H1 (cell line): ENCODE results near the gene HSPA5. TPM values are rescaled to one million over a fixed set of nuclear protein-coding genes. Genes with fewer than 3 reads are reported as not detected.

Source experiments
- CTCF ChIA-PET: fragments of 300-600 bp; sonication (Branson Sonifier 250); formaldehyde crosslinking; loops from one replicate; lab custom pipeline; 2021; ENCODE audit not compliant: partially characterized antibody; lab: Charles Lee
- POLR2A ChIA-PET: fragments of 300-600 bp; sonication (Branson Sonifier 250); formaldehyde crosslinking; loops from one replicate; lab custom pipeline; 2021; ENCODE audit warnings: inconsistent platforms; ENCODE audit not compliant: partially characterized antibody; lab: Charles Lee
- DNase-seq, 2 experiments: peaks; one replicate each; pipeline versions ENCODE4 v3.0.0 to v3.0.0-alpha.2; 2010 to 2022; ENCODE audit warnings: low spot score in 2 of 2, low read depth in 1 of 2, mixed read lengths in 1 of 2
- FAIRE-seq: peaks from 2 replicates; lab custom pipeline; 2011; peaks lifted over from hg19 to GRCh38; lab: Jason Lieb, UNC
- H2AFZ ChIP-seq: 2 replicates; pipeline ENCODE4 v1.8.1; 2012; ENCODE audit warnings: low read length, inconsistent platforms
- H2AK5ac ChIP-seq: 2 replicates; pipeline ENCODE4 v1.6.1; 2013; ENCODE audit warnings: low read depth, low read length
- H2BK120ac ChIP-seq: replicated peaks from 2 replicates; pipeline ENCODE3; 2013; ENCODE audit warnings: low read depth, low read length, inconsistent platforms
- H2BK12ac ChIP-seq: 2 replicates; pipeline ENCODE4 v1.6.1; 2013; ENCODE audit warnings: low read depth, low read length
- H2BK15ac ChIP-seq: 2 replicates; pipeline ENCODE4 v1.6.1; 2013; ENCODE audit warnings: low read length
- H2BK20ac ChIP-seq: 2 replicates; pipeline ENCODE4 v1.6.1; 2013; ENCODE audit warnings: low read length
- H2BK5ac ChIP-seq: 2 replicates; pipeline ENCODE4 v1.6.1; 2013; ENCODE audit warnings: low read depth, low read length
- H3K14ac ChIP-seq: 2 replicates; pipeline ENCODE4 v1.6.1; 2013; ENCODE audit warnings: inconsistent platforms; ENCODE audit not compliant: insufficient read length
- H3K18ac ChIP-seq: 2 replicates; pipeline ENCODE4 v1.6.1; 2013; ENCODE audit warnings: low read length; ENCODE audit errors: extremely low read depth
- H3K23ac ChIP-seq: 2 replicates; pipeline ENCODE4 v1.6.1; 2013; ENCODE audit warnings: inconsistent platforms; ENCODE audit not compliant: insufficient read length
- H3K23me2 ChIP-seq: 2 replicates; pipeline ENCODE4 v1.6.1; 2013; ENCODE audit warnings: low read depth, low read length
- H3K27ac ChIP-seq: 2 replicates; pipeline ENCODE4 v1.6.1; 2011; ENCODE audit warnings: low read depth, low read length, inconsistent platforms
- H3K27me3 ChIP-seq, 4 experiments: replicated peaks in 1 of 4; 1 replicate in 1 of 4; 2 replicates in 3 of 4; pipeline versions ENCODE4 v1.6.1 to v1.8.1; 2011 to 2013; ENCODE audit warnings: low read length in 3 of 4, mild to moderate bottlenecking in 3 of 4, inconsistent platforms in 2 of 4, mixed read lengths in 2 of 4, moderate library complexity in 1 of 4; ENCODE audit not compliant: control insufficient read depth in 3 of 4, insufficient read depth in 3 of 4; ENCODE audit errors: extremely low read depth in 1 of 4
- H3K36me3 ChIP-seq, 4 experiments: 2 replicates each; pipeline versions ENCODE4 v1.6.1 to v1.8.1; 2011 to 2013; ENCODE audit warnings: mild to moderate bottlenecking in 4 of 4, low read length in 3 of 4, moderate library complexity in 2 of 4, control low read depth in 1 of 4, inconsistent platforms in 1 of 4; ENCODE audit not compliant: insufficient read depth in 4 of 4, control insufficient read depth in 2 of 4
- H3K4ac ChIP-seq: replicated peaks from 2 replicates; pipeline ENCODE3; 2013; ENCODE audit warnings: low read length, low read depth, mixed read lengths, inconsistent platforms; ENCODE audit not compliant: insufficient read length
- H3K4me1 ChIP-seq, 4 experiments: replicated peaks in 1 of 4; 1 replicate in 1 of 4; 2 replicates in 3 of 4; pipeline versions ENCODE4 v1.6.1 to v1.8.1; 2011 to 2013; ENCODE audit warnings: low read length in 3 of 4, inconsistent platforms in 2 of 4, mixed read lengths in 1 of 4; ENCODE audit not compliant: insufficient read depth in 4 of 4, control insufficient read depth in 3 of 4
- H3K4me2 ChIP-seq, 2 experiments: 2 replicates each; pipeline versions ENCODE4 v1.6.1 to v1.8.1; 2011 to 2013; ENCODE audit warnings: low read depth in 2 of 2, low read length in 2 of 2, control low read depth in 1 of 2, inconsistent platforms in 1 of 2, mild to moderate bottlenecking in 1 of 2; ENCODE audit not compliant: insufficient read depth in 1 of 2
- H3K4me3 ChIP-seq, 4 experiments: fragments of 200-600, 300-600 bp in 1 of 4; sonication (generic), shearing (Covaris generic), sonication (Bioruptor Twin) in 1 of 4; 2 replicates each; pipeline versions ENCODE4 v1.5.1 to v1.8.1; 2011 to 2016; ENCODE audit warnings: low read length in 4 of 4, low read depth in 3 of 4, control low read depth in 2 of 4, inconsistent platforms in 2 of 4, mild to moderate bottlenecking in 2 of 4, mixed read lengths in 1 of 4, moderate library complexity in 1 of 4; ENCODE audit not compliant: insufficient read depth in 2 of 4; ENCODE audit errors: extremely low read depth in 1 of 4
- H3K56ac ChIP-seq: replicated peaks from 2 replicates; pipeline ENCODE3; 2013; ENCODE audit warnings: low read depth, mild to moderate bottlenecking, mixed read lengths, low read length, inconsistent platforms; ENCODE audit not compliant: insufficient read length
- H3K79me1 ChIP-seq: 2 replicates; pipeline ENCODE4 v1.6.1; 2013; ENCODE audit warnings: low read depth, low read length, control low read depth
- H3K79me2 ChIP-seq, 2 experiments: 2 replicates each; pipeline versions ENCODE4 v1.6.1 to v1.8.1; 2012 to 2013; ENCODE audit warnings: low read length in 2 of 2, mild to moderate bottlenecking in 2 of 2, inconsistent platforms in 1 of 2; ENCODE audit not compliant: insufficient read depth in 2 of 2, control insufficient read depth in 1 of 2
- H3K9ac ChIP-seq, 4 experiments: replicated peaks in 1 of 4; 1 replicate in 1 of 4; 2 replicates in 3 of 4; pipeline versions ENCODE4 v1.6.1 to v1.8.1; 2011 to 2013; ENCODE audit warnings: low read depth in 3 of 4, low read length in 3 of 4, control low read depth in 2 of 4, mild to moderate bottlenecking in 2 of 4, moderate library complexity in 2 of 4, inconsistent platforms in 1 of 4; ENCODE audit errors: extremely low read depth in 1 of 4
- H3K9me3 ChIP-seq, 2 experiments: 2 replicates each; pipeline versions ENCODE4 v1.6.1 to v1.8.1; 2012 to 2013; ENCODE audit warnings: mild to moderate bottlenecking in 2 of 2, moderate library complexity in 2 of 2, control low read depth in 1 of 2, inconsistent platforms in 1 of 2, low read depth in 1 of 2, low read length in 1 of 2, mixed read lengths in 1 of 2; ENCODE audit not compliant: insufficient read depth in 2 of 2
- H4K20me1 ChIP-seq, 2 experiments: replicated peaks in 1 of 2; 2 replicates each; pipeline versions ENCODE3 to v1.8.1; 2011 to 2013; ENCODE audit warnings: inconsistent platforms in 2 of 2, low read length in 2 of 2, mild to moderate bottlenecking in 1 of 2; ENCODE audit not compliant: insufficient read depth in 2 of 2, control insufficient read depth in 1 of 2
- H4K5ac ChIP-seq: 2 replicates; pipeline ENCODE4 v1.6.1; 2013; ENCODE audit warnings: low read length, low read depth, mixed read lengths, inconsistent platforms; ENCODE audit not compliant: insufficient read length
- H4K8ac ChIP-seq: 2 replicates; pipeline ENCODE4 v1.8.0; 2013; ENCODE audit warnings: mild to moderate bottlenecking, moderate library complexity, low read length, inconsistent platforms; ENCODE audit not compliant: insufficient read depth; ENCODE audit errors: extremely low read depth
- H4K91ac ChIP-seq: replicated peaks from 2 replicates; pipeline ENCODE3; 2013; ENCODE audit warnings: low read length, mixed read lengths, inconsistent platforms; ENCODE audit not compliant: insufficient read length
- CTBP2 ChIP-seq: IDR thresholded peaks from 2 replicates; pipeline ENCODE4 v1.7.0; 2011; ENCODE audit warnings: borderline replicate concordance, mild to moderate bottlenecking, moderate library complexity, mixed read lengths, low read length; ENCODE audit not compliant: insufficient read depth, insufficient read length
- EP300 ChIP-seq, 2 experiments: IDR thresholded peaks; 1 replicate in 1 of 2; 2 replicates in 1 of 2; pipeline ENCODE4 v1.6.1; 2011 to 2012; ENCODE audit warnings: low read depth in 2 of 2, low read length in 2 of 2, mild to moderate bottlenecking in 2 of 2, borderline replicate concordance in 1 of 2, inconsistent platforms in 1 of 2, moderate library complexity in 1 of 2
- KDM1A ChIP-seq: fragments of 200-600, 300-600 bp; sonication (generic); IDR thresholded peaks from 2 replicates; pipeline ENCODE4 v1.7.1; 2016; ENCODE audit warnings: mild to moderate bottlenecking, low read length, borderline replicate concordance
- KDM4A ChIP-seq: IDR thresholded peaks from one replicate; pipeline ENCODE4 v1.7.1; 2012; ENCODE audit warnings: low read depth, mild to moderate bottlenecking, moderate library complexity, low read length, inconsistent platforms; ENCODE audit not compliant: severe bottlenecking
- PHF8 ChIP-seq: fragments of 200-600 bp; sonication (generic); conservative IDR thresholded peaks from 2 replicates; pipeline ENCODE4 v1.7.1; 2012; ENCODE audit warnings: low read depth, mild to moderate bottlenecking, inconsistent platforms, low read length, moderate library complexity
- POLR2A ChIP-seq, 2 experiments: IDR thresholded peaks; 1 replicate in 1 of 2; 2 replicates in 1 of 2; pipeline ENCODE4 v1.6.1; 2011; ENCODE audit warnings: low read depth in 2 of 2, low read length in 2 of 2, mild to moderate bottlenecking in 2 of 2; ENCODE audit errors: control extremely low read depth in 1 of 2
- RNF2 ChIP-seq: fragments of 200-900, 300-1000 bp; sonication (generic); IDR thresholded peaks from 2 replicates; pipeline ENCODE4 v1.7.1; 2016; ENCODE audit warnings: borderline replicate concordance, low read depth, mild to moderate bottlenecking, antibody characterized with exemption, low read length; ENCODE audit not compliant: poor library complexity, severe bottlenecking; ENCODE audit errors: missing control alignments
- RXRA ChIP-seq: IDR thresholded peaks from 2 replicates; pipeline ENCODE4 v1.6.1; 2011; ENCODE audit warnings: low read depth, mild to moderate bottlenecking, low read length, moderate library complexity; ENCODE audit not compliant: insufficient read depth
- TEAD4 ChIP-seq: IDR thresholded peaks from 2 replicates; pipeline ENCODE4 v1.6.1; 2012; ENCODE audit warnings: low read depth, low read length, inconsistent platforms, mixed read lengths
- WGBS, 2 experiments: shearing (Covaris generic) in 1 of 2; methylation state at CpG; one replicate each; pipeline versions ENCODE4 v1.1.6 to v1.1.7; 2013 to 2015; ENCODE audit warnings: low lambda C conversion rate in 2 of 2, mixed read lengths in 2 of 2, inconsistent platforms in 1 of 2, low coverage in 1 of 2, missing lambda C conversion rate in 1 of 2; ENCODE audit not compliant: insufficient replicate concordance in 2 of 2, insufficient coverage in 1 of 2, insufficient read length in 1 of 2; ENCODE audit errors: extremely low coverage in 1 of 2, missing lambda C conversion rate in 1 of 2; 5-methylcytosine and 5-hydroxymethylcytosine counted together
- polyA plus RNA-seq, 7 experiments: library from polyadenylated mRNA; depleted of rRNA in 3 of 7; stranded (reverse) in 5 of 7; unstranded in 2 of 7; fragments of >200 nt in 5 of 7; fragments of 200-250 nt in 2 of 7; gene quantifications; 1 replicate in 5 of 7; 2 replicates in 1 of 7; 4 replicates in 1 of 7; pipeline versions ENCODE4 v1.2.1 to v1.2.3, GENCODE V29; 2011 to 2013; ENCODE audit warnings: missing spikeins in 2 of 7, mixed read lengths in 2 of 7
- total RNA-seq: library from RNA; stranded (reverse); fragmentation: NEBNext Ultra II Directional; extraction: Animal tissue kit (Norgen Biotek cat#: 25700); gene quantifications from 2 replicates; pipeline ENCODE4 v1.2.1, GENCODE V29; 2021

The HSPA5 gene
- total and polyA plus RNA-seq, 2 of the 8 experiments (the other 6 are each of a cell fraction or from before 2014, with no cell fraction given): 91.3 to 352 TPM

GRCh38 chr9:125268394-125269013 is 27.4 kb upstream of the HSPA5 start:
- no peak overlapping the region for H4K5ac ChIP-seq
- no peak overlapping the region for H4K8ac ChIP-seq
- H2BK20ac ChIP-seq: no peak overlapping the region
- H3K23me2 ChIP-seq: no peaks in the 10 kb centered on the region
- peaks cover 2% of the 10 kb centered on the region; the same call in 1 of the 2 replicates for H3K79me1 ChIP-seq
- TF ChIP-seq KDM4A: no peak
- no peak for TF ChIP-seq KDM1A
- TF ChIP-seq EP300 (IDR thresholded peaks at IDR 0.05; ENCODE audit: borderline replicate concordance in 1 of 2, low read depth in 2 of 2, low read length in 2 of 2): no peak
- TF ChIP-seq RXRA: no peak
- TF ChIP-seq POLR2A (IDR thresholded peaks at IDR 0.05; ENCODE audit: control extremely low read depth in 1 of 2, low read depth in 2 of 2, low read length in 2 of 2): no peak
- no peak for TF ChIP-seq RNF2
- TF ChIP-seq PHF8: no peak
- TF ChIP-seq TEAD4: no peak
- no peak for TF ChIP-seq CTBP2
- H3K9me3 ChIP-seq: no peaks in the 10 kb centered on the region
- H2BK12ac ChIP-seq: no peak overlapping the region
- WGBS, 2 experiments: 81% methylated on average over 5 of the region's 6 CpGs; no CpG with 5 or more reads in 1 of the 2 experiments
- no peak overlapping the region for H2BK5ac ChIP-seq
- H3K79me2 ChIP-seq: peaks cover 0 to 65% of the 10 kb centered on the region in 2 experiments; a peak in 2 of 4 replicates
- H3K4me2 ChIP-seq: no peak overlapping the region
- no peak overlapping the region for H3K14ac ChIP-seq
- no peaks in the 10 kb centered on the region for H3K27me3 ChIP-seq
- no peak overlapping the region for H3K9ac ChIP-seq
- H2BK120ac ChIP-seq: no peak overlapping the region
- ChIA-PET CTCF (interaction anchor here (1.1 kb wide), 1 partner anchor 59 kb away, joined by 3 read pairs; no protein-coding TSS in a partner anchor), POLR2A (interaction anchor here (0.6 to 1.1 kb wide), 3 partner anchors 20 to 422 kb away, joined by 3 to 5 read pairs (median 3); partner anchors contain the start of gene HSPA5)
- no peak overlapping the region for H3K18ac ChIP-seq
- H3K23ac ChIP-seq: no peak overlapping the region
- DNase-seq (no peak), FAIRE-seq (no peak)
- no peak overlapping the region for H4K91ac ChIP-seq
- no peak overlapping the region for H2AFZ ChIP-seq
- no peak overlapping the region for H3K4me3 ChIP-seq
- no peak overlapping the region for H3K4ac ChIP-seq
- H3K27ac ChIP-seq: no peak overlapping the region; the same call in 1 of the 2 replicates
- no peak overlapping the region for H2BK15ac ChIP-seq
- no peaks in the 10 kb centered on the region for H4K20me1 ChIP-seq
- peaks cover 0 to 6% (median 0%) of the 10 kb centered on the region in 4 experiments; a peak in 1 of 8 replicates for H3K36me3 ChIP-seq
- no peak overlapping the region for H2AK5ac ChIP-seq
- H3K4me1 ChIP-seq: peaks cover 0 to 7% (median 2%) of the 10 kb centered on the region in 4 experiments; a peak in 3 of 7 replicates
- H3K56ac ChIP-seq: no peak overlapping the region
